H1 (cell line): ENCODE measurements around the gene MT1H. TPM values are rescaled to one million over a fixed set of nuclear protein-coding genes. Genes with fewer than 3 reads are reported as not detected.

ENCODE experiments used
- CHD1 ChIP-seq: IDR thresholded peaks from 2 replicates; pipeline ENCODE4 v1.6.1; 2012; ENCODE audit warnings: low read depth, low read length, improper control_type of control experiment
- CHD2 ChIP-seq: IDR thresholded peaks from 2 replicates; pipeline ENCODE4 v1.6.1; 2012; ENCODE audit warnings: low read length, improper control_type of control experiment
- CHD7 ChIP-seq: fragments of 300-600 bp; sonication (generic); IDR thresholded peaks from 2 replicates; pipeline ENCODE4 v1.7.1; 2012; ENCODE audit warnings: low read length, moderate library complexity, mild to moderate bottlenecking, inconsistent platforms; ENCODE audit not compliant: insufficient replicate concordance
- EZH2 ChIP-seq: fragments of 200-600 bp; sonication (generic); IDR thresholded peaks from 2 replicates; pipeline ENCODE4 v1.7.1; 2012; ENCODE audit warnings: low read depth, mild to moderate bottlenecking, moderate library complexity, low read length, inconsistent platforms; ENCODE audit not compliant: severe bottlenecking
- RBBP5 ChIP-seq: IDR thresholded peaks from 2 replicates; pipeline ENCODE4 v1.7.1; 2012; ENCODE audit warnings: low read depth, mild to moderate bottlenecking, inconsistent platforms, low read length, moderate library complexity, borderline replicate concordance
- SP1 ChIP-seq: IDR thresholded peaks from 2 replicates; pipeline ENCODE4 v1.6.1; 2011; ENCODE audit warnings: low read depth, low read length
- SUZ12 ChIP-seq: fragments of 200-600 bp; sonication (generic); IDR thresholded peaks from 2 replicates; pipeline ENCODE4 v1.6.1; 2012; ENCODE audit warnings: mild to moderate bottlenecking, inconsistent platforms, low read length, moderate library complexity, mixed read lengths
- polyA plus RNA-seq, 7 experiments: library from polyadenylated mRNA; depleted of rRNA in 3 of 7; stranded (reverse) in 5 of 7; unstranded in 2 of 7; fragments of >200 nt in 5 of 7; fragments of 200-250 nt in 2 of 7; gene quantifications; 1 replicate in 5 of 7; 2 replicates in 1 of 7; 4 replicates in 1 of 7; pipeline versions ENCODE4 v1.2.1 to v1.2.3, GENCODE V29; 2011 to 2013; ENCODE audit warnings: missing spikeins in 2 of 7, mixed read lengths in 2 of 7
- total RNA-seq: library from RNA; stranded (reverse); fragmentation: NEBNext Ultra II Directional; extraction: Animal tissue kit (Norgen Biotek cat#: 25700); gene quantifications from 2 replicates; pipeline ENCODE4 v1.2.1, GENCODE V29; 2021
- TF ChIP-seq, protein P1 (sequence below): IDR thresholded peaks from 2 replicates; pipeline ENCODE4 v1.6.1; 2011; ENCODE audit warnings: low read depth, mild to moderate bottlenecking, low read length; ENCODE audit not compliant: insufficient read depth

MT1H gene
- total and polyA plus RNA-seq, 2 of the 8 experiments (the other 6 are each of a cell fraction or from before 2014, with no cell fraction given) = 11.9 to 95.7 TPM

GRCh38 chr16:56625943-56626654 lies 43.5 kb upstream of the MT1H start (continued):
- TF ChIP-seq CHD7 (no peak), CHD2 (no peak), SUZ12 (peak; percentile 42; the same call in 1 of the 2 replicates), EZH2 (peak; percentile 10), RBBP5 (no peak), CHD1 (no peak), SP1 (no peak)
- TF ChIP-seq, protein P1, sequence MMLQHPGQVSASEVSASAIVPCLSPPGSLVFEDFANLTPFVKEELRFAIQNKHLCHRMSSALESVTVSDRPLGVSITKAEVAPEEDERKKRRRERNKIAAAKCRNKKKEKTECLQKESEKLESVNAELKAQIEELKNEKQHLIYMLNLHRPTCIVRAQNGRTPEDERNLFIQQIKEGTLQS = no peak
